HCT116 (cell line): ENCODE measurements around the gene COL5A1. TPM values are rescaled to one million over a fixed set of nuclear protein-coding genes. Genes with fewer than 3 reads are reported as not detected.

Experiments
- ATAC-seq: fragments of 200-7000 bp; cut with Tn5 transposase; 2 replicates; pipeline ENCODE4 v1.9.1; 2020; ENCODE audit warnings: mild to moderate bottlenecking, moderate library complexity
- BruUV-seq: library from RNA; stranded (reverse); fragments of 400-500 nt; replicated peaks from 2 replicates; lab custom pipeline; 2021; lab: Mats Ljungman, UMichigan
- CTCF ChIA-PET: fragments of 300-600 bp; sonication (Branson Sonifier 250); formaldehyde crosslinking; loops from one replicate; lab custom pipeline; 2021; ENCODE audit warnings: antibody characterized with exemption; lab: Charles Lee
- POLR2A ChIA-PET: fragments of 300-600, 350-600 bp; sonication (Branson Sonifier 250); formaldehyde crosslinking; loops from one replicate; lab custom pipeline; 2021; ENCODE audit warnings: antibody characterized with exemption; lab: Charles Lee
- RAD21 ChIA-PET, 2 experiments: fragments of 300-600 bp; sonication (Branson Sonifier 250); formaldehyde crosslinking; loops; one replicate each; lab custom pipeline; 2023; ENCODE audit warnings: low total read pairs in 2 of 2; ENCODE audit not compliant: uncharacterized antibody in 2 of 2, unreplicated experiment in 2 of 2, low non-redundant PET in 1 of 2; lab: Charles Lee
- DNase-seq: peaks from one replicate; pipeline ENCODE4 v3.0.0-alpha.2; 2010; ENCODE audit warnings: low read depth, low spot score
- H2AFZ ChIP-seq: fragments of 200-600 bp; shearing (Covaris generic), sonication (generic); 2 replicates; pipeline ENCODE4 v1.6.1; 2017; ENCODE audit warnings: low read depth, mixed run types, mixed read lengths, antibody characterized with exemption, low read length; ENCODE audit not compliant: poor library complexity, severe bottlenecking
- H3K27ac ChIP-seq: 2 replicates; pipeline ENCODE4 v1.5.1; 2012; ENCODE audit warnings: low read depth, low read length
- H3K27me3 ChIP-seq: fragments of 200-600 bp; sonication (generic); 2 replicates; pipeline ENCODE4 v1.6.1; 2016; ENCODE audit warnings: mixed run types, low read length, mixed read lengths; ENCODE audit not compliant: insufficient read depth
- H3K36me3 ChIP-seq, 2 experiments: fragments of 200-500 bp in 1 of 2; fragments of 200-600 bp in 1 of 2; sonication (Bioruptor generic) in 1 of 2; sonication (generic) in 1 of 2; 2 replicates each; pipeline versions ENCODE4 v1.5.1 to v1.6.1; 2014 to 2016; ENCODE audit warnings: low read length in 2 of 2, inconsistent platforms in 1 of 2, mixed read lengths in 1 of 2, mixed run types in 1 of 2; ENCODE audit not compliant: insufficient read depth in 2 of 2, control insufficient read depth in 1 of 2
- H3K4me1 ChIP-seq, 2 experiments: fragments of 200-600 bp in 1 of 2; sonication (generic) in 1 of 2; 2 replicates each; pipeline versions ENCODE4 v1.5.1 to v1.6.1; 2012 to 2017; ENCODE audit warnings: low read length in 2 of 2, inconsistent platforms in 1 of 2, mild to moderate bottlenecking in 1 of 2, mixed read lengths in 1 of 2, mixed run types in 1 of 2, moderate library complexity in 1 of 2; ENCODE audit not compliant: insufficient read depth in 2 of 2, control insufficient read depth in 1 of 2
- H3K4me2 ChIP-seq: fragments of 200-600 bp; sonication (generic); 2 replicates; pipeline ENCODE4 v1.6.1; 2017; ENCODE audit warnings: mixed run types, low read length, mixed read lengths
- H3K4me3 ChIP-seq, 2 experiments: fragments of 200-600 bp in 1 of 2; sonication (generic) in 1 of 2; replicated peaks in 1 of 2; 2 replicates each; pipeline ENCODE4 v1.5.1; 2011 to 2016; ENCODE audit warnings: low read length in 2 of 2, control low read depth in 1 of 2, low read depth in 1 of 2, mild to moderate bottlenecking in 1 of 2, mixed read lengths in 1 of 2, mixed run types in 1 of 2
- H3K79me2 ChIP-seq: fragments of 200-600 bp; sonication (generic); 2 replicates; pipeline ENCODE4 v1.6.1; 2017; ENCODE audit warnings: mild to moderate bottlenecking, mixed run types, low read length, moderate library complexity, mixed read lengths; ENCODE audit not compliant: insufficient read depth
- H3K9ac ChIP-seq: fragments of 200-600 bp; sonication (generic); 2 replicates; pipeline ENCODE4 v1.6.1; 2016; ENCODE audit warnings: low read length, mixed read lengths
- H3K9me2 ChIP-seq: fragments of 200-600 bp; sonication (generic), shearing (Covaris generic); 2 replicates; pipeline ENCODE4 v1.6.1; 2017; ENCODE audit warnings: mixed run types, mild to moderate bottlenecking, moderate library complexity; ENCODE audit not compliant: insufficient read depth
- H3K9me3 ChIP-seq, 2 experiments: fragments of 200-500 bp in 1 of 2; fragments of 200-600 bp in 1 of 2; sonication (Bioruptor generic) in 1 of 2; sonication (generic) in 1 of 2; 2 replicates each; pipeline ENCODE4 v1.6.1; 2014 to 2017; ENCODE audit warnings: low read length in 2 of 2, mixed read lengths in 2 of 2, inconsistent platforms in 1 of 2, low read depth in 1 of 2, mild to moderate bottlenecking in 1 of 2, mixed run types in 1 of 2, moderate library complexity in 1 of 2; ENCODE audit not compliant: control insufficient read depth in 1 of 2, insufficient read depth in 1 of 2
- H4K20me1 ChIP-seq: fragments of 200-600 bp; sonication (generic), shearing (Covaris generic); 2 replicates; pipeline ENCODE4 v1.6.1; 2017; ENCODE audit warnings: mixed run types, mild to moderate bottlenecking, moderate library complexity; ENCODE audit not compliant: insufficient read depth
- ATF3 ChIP-seq: IDR thresholded peaks from 2 replicates; pipeline ENCODE4 v1.6.1; 2012
- EGR1 ChIP-seq: IDR thresholded peaks from 2 replicates; pipeline ENCODE4 v1.6.1; 2012; ENCODE audit warnings: low read depth
- ELF1 ChIP-seq: IDR thresholded peaks from 2 replicates; pipeline ENCODE4 v1.6.1; 2012; ENCODE audit warnings: low read depth, borderline replicate concordance
- EZH2 ChIP-seq: fragments of 200-600 bp; sonication (generic); IDR thresholded peaks from 2 replicates; pipeline ENCODE4 v1.6.1; 2017; ENCODE audit warnings: antibody characterized with exemption, mixed run types
- EZH2phosphoT487 ChIP-seq: fragments of 200-600 bp; IDR thresholded peaks from 2 replicates; pipeline ENCODE4 v1.6.1; 2018; ENCODE audit warnings: antibody characterized with exemption, borderline replicate concordance
- JUND ChIP-seq: IDR thresholded peaks from 2 replicates; pipeline ENCODE4 v1.6.1; 2012
- RAD21 ChIP-seq: IDR thresholded peaks from 2 replicates; pipeline ENCODE4 v1.6.1; 2012; ENCODE audit warnings: low read depth, mild to moderate bottlenecking
- REST ChIP-seq: IDR thresholded peaks from 2 replicates; pipeline ENCODE4 v1.6.1; 2012; ENCODE audit warnings: low read depth
- SIN3A ChIP-seq: IDR thresholded peaks from 2 replicates; pipeline ENCODE4 v1.6.1; 2012; ENCODE audit warnings: low read depth
- SP1 ChIP-seq: IDR thresholded peaks from 2 replicates; pipeline ENCODE4 v1.6.1; 2012; ENCODE audit warnings: low read depth
- SRF ChIP-seq: IDR thresholded peaks from 2 replicates; pipeline ENCODE4 v1.6.1; 2012; ENCODE audit warnings: low read depth
- TCF7L2 ChIP-seq: IDR thresholded peaks from 2 replicates; pipeline ENCODE4 v1.7.0; 2011; ENCODE audit warnings: borderline replicate concordance, inconsistent platforms; ENCODE audit not compliant: insufficient read depth, insufficient read length; ENCODE audit errors: extremely low read depth
- YY1 ChIP-seq: IDR thresholded peaks from 2 replicates; pipeline ENCODE4 v1.6.1; 2011; ENCODE audit warnings: low read length, low read depth, moderate library complexity, mild to moderate bottlenecking; ENCODE audit not compliant: insufficient replicate concordance; ENCODE audit errors: extremely low read depth
- ZBTB33 ChIP-seq: IDR thresholded peaks from 2 replicates; pipeline ENCODE4 v1.6.1; 2011; ENCODE audit warnings: mild to moderate bottlenecking, low read length, moderate library complexity; ENCODE audit not compliant: insufficient replicate concordance; ENCODE audit errors: extremely low read depth
- ZNF274 ChIP-seq: fragments of 200-500 bp; sonication (Bioruptor generic); IDR thresholded peaks from 2 replicates; pipeline ENCODE4 v1.6.1; 2014; ENCODE audit warnings: mild to moderate bottlenecking, low read depth, low read length, inconsistent platforms
- intact Hi-C: fragments of 100-400 bp; cut with micrococcal nuclease; formaldehyde crosslinking; loops from 2 replicates; pipeline ENCODE4 v1.10.0; 2022
- total RNA-seq: library from RNA; stranded (reverse); gene quantifications from one replicate; pipeline ENCODE4 v1.2.1, GENCODE V29; 2021; ENCODE audit not compliant: unreplicated experiment

Gene COL5A1
- total RNA-seq, 1 experiment from 2014 or later, result 0.30 TPM

- no TSS peak for BruUV-seq
- H2AFZ ChIP-seq, result no peak overlapping the region
- H3K4me2 ChIP-seq, result no peak overlapping the region
- H3K4me3 ChIP-seq, result no peak overlapping the region
- H3K4me1 ChIP-seq, result no peaks in the 10 kb centered on the region
- intact Hi-C loops, result no loop called here
- no peak overlapping the region for H3K9ac ChIP-seq
- H3K79me2 ChIP-seq, result no peaks in the 10 kb centered on the region
- H3K9me3 ChIP-seq, result no peaks in the 10 kb centered on the region
- ChIA-PET RAD21 (no interaction called here), POLR2A (no interaction called here), CTCF (no interaction called here)
- peaks cover 43% of the 10 kb centered on the region for H3K27me3 ChIP-seq
- DNase-seq (no peak), ATAC-seq (no peak)
- no peak for TF ChIP-seq JUND
- no peak for TF ChIP-seq YY1
- TF ChIP-seq REST, result no peak
- no peak for TF ChIP-seq TCF7L2
- H3K9me2 ChIP-seq, result no peaks in the 10 kb centered on the region
- H4K20me1 ChIP-seq, result no peaks in the 10 kb centered on the region
- H3K27ac ChIP-seq, result no peak overlapping the region
- no peaks in the 10 kb centered on the region for H3K36me3 ChIP-seq
These were observed 84.6 kb downstream of the COL5A1 start for GRCh38 chr9:134726026-134726721.

GRCh38 chr9:134726722-134727034 lies 85.1 kb downstream of the COL5A1 start:
- DNase-seq (no peak), ATAC-seq (no peak)
- CTCF ChIA-PET, result no interaction called here
- no peaks in the 10 kb centered on the region for H3K36me3 ChIP-seq
- no peaks in the 10 kb centered on the region for H4K20me1 ChIP-seq
- H3K4me1 ChIP-seq, result no peaks in the 10 kb centered on the region
- no peaks in the 10 kb centered on the region for H3K79me2 ChIP-seq
- no peak overlapping the region for H2AFZ ChIP-seq
- H3K27ac ChIP-seq, result no peak overlapping the region
- TF ChIP-seq ZNF274, result no peak
- no peak for TF ChIP-seq ELF1
- no peak for TF ChIP-seq EGR1
- no peak for TF ChIP-seq SP1
- TF ChIP-seq ZBTB33, result no peak
- TF ChIP-seq SRF, result no peak
- no peak for TF ChIP-seq YY1
- no peak for TF ChIP-seq EZH2phosphoT487
- TF ChIP-seq SIN3A, result no peak
- TF ChIP-seq RAD21, result no peak
- TF ChIP-seq ATF3, result no peak
- TF ChIP-seq EZH2, result no peak
- H3K4me3 ChIP-seq, result no peak overlapping the region
- BruUV-seq, result no TSS peak
- H3K27me3 ChIP-seq, result peaks cover 41% of the 10 kb centered on the region
- no peaks in the 10 kb centered on the region for H3K9me3 ChIP-seq
- intact Hi-C loops, result no loop called here
- no peak overlapping the region for H3K4me2 ChIP-seq
- RAD21 ChIA-PET, result no interaction called here
- no peaks in the 10 kb centered on the region for H3K9me2 ChIP-seq
- POLR2A ChIA-PET, result no interaction called here
- no peak overlapping the region for H3K9ac ChIP-seq
